Measurements from ENCODE around the gene STAG1. TPM values are rescaled to one million over a fixed set of nuclear protein-coding genes. Genes with fewer than 3 reads are reported as not detected.
"Not testable (repeated sequence)": the region's sequence is repeated elsewhere in the genome, so short reads cannot be mapped to it uniquely, and the experiment has no call there.

The STAG1 gene
- total and polyA plus RNA-seq, 2 donors (not counting 1 experiment from before 2014, with no cell fraction given): 23.2 to 38.6 TPM

GRCh38 chr3:136650461-136650860 lies 101.7 kb downstream of the STAG1 start:
- Histone ChIP-seq H3K9ac (ENCODE audit: insufficient read depth, low read length) (no peak overlapping the region), H3K36me3 (ENCODE audit: control insufficient read depth, insufficient read depth, low read length) (no peaks in the 10 kb centered on the region), H4K20me1 (ENCODE audit: control insufficient read depth, extremely low read depth, insufficient read depth, low read length) (no peaks in the 10 kb centered on the region), H3K27me3 (ENCODE audit: control insufficient read depth, insufficient read depth, low read length) (no peaks in the 10 kb centered on the region), H2AFZ (ENCODE audit: low read length) (no peak overlapping the region), H3K79me2 (ENCODE audit: control insufficient read depth, insufficient read depth, low read length) (peaks cover 44% of the 10 kb centered on the region), H3K4me3 (replicated peaks in 1 of 4; ENCODE audit: control extremely low read depth in 1 of 4, insufficient read depth in 1 of 4, low read depth in 3 of 4, low read length in 4 of 4) (no peak overlapping the region), H3K9me3 (ENCODE audit: control insufficient read depth, insufficient read depth, low read depth, low read length) (no peaks in the 10 kb centered on the region), H3K4me2 (ENCODE audit: extremely low read depth, insufficient read depth, low read length) (no peak overlapping the region), H3K27ac (ENCODE audit: insufficient read depth, low read length) (no peak overlapping the region), H3K4me1 (ENCODE audit: control insufficient read depth, extremely low read depth, insufficient read depth, low read length) (no peaks in the 10 kb centered on the region)
- DNase-seq (ENCODE audit: low read depth in 2 of 2): no peak
- TF ChIP-seq EZH2 (IDR thresholded peaks at IDR 0.05; ENCODE audit: low read length, missing control alignments): no peak
- no peak for TF ChIP-seq CTCF (conservative IDR thresholded peaks at IDR 0.05 in 1 of 2, IDR thresholded peaks at IDR 0.05 in 1 of 2; ENCODE audit: low read depth in 1 of 2, low read length in 2 of 2)

- H3K36me3 ChIP-seq (ENCODE audit: control insufficient read depth, insufficient read depth, low read length): no peaks in the 10 kb centered on the region
- H3K9me3 ChIP-seq (ENCODE audit: control insufficient read depth, insufficient read depth, low read depth, low read length): no peaks in the 10 kb centered on the region
- no peak overlapping the region for H3K27ac ChIP-seq (ENCODE audit: insufficient read depth, low read length)
- no peak overlapping the region for H3K9ac ChIP-seq (ENCODE audit: insufficient read depth, low read length)
- H3K4me1 ChIP-seq (ENCODE audit: control insufficient read depth, extremely low read depth, insufficient read depth, low read length): no peaks in the 10 kb centered on the region
- H3K4me2 ChIP-seq (ENCODE audit: extremely low read depth, insufficient read depth, low read length): no peak overlapping the region
- no peak overlapping the region for H3K4me3 ChIP-seq (replicated peaks in 1 of 4; ENCODE audit: control extremely low read depth in 1 of 4, insufficient read depth in 1 of 4, low read depth in 3 of 4, low read length in 4 of 4)
- no peaks in the 10 kb centered on the region for H3K27me3 ChIP-seq (ENCODE audit: control insufficient read depth, insufficient read depth, low read length)
- H3K79me2 ChIP-seq (ENCODE audit: control insufficient read depth, insufficient read depth, low read length): peaks cover 25% of the 10 kb centered on the region
- TF ChIP-seq EZH2 (IDR thresholded peaks at IDR 0.05; ENCODE audit: low read length, missing control alignments): no peak
- TF ChIP-seq CTCF (conservative IDR thresholded peaks at IDR 0.05 in 1 of 2, IDR thresholded peaks at IDR 0.05 in 1 of 2; ENCODE audit: low read depth in 1 of 2, low read length in 2 of 2): no peak
- no peak for DNase-seq (ENCODE audit: low read depth in 2 of 2)
- H2AFZ ChIP-seq (ENCODE audit: low read length): no peak overlapping the region
- H4K20me1 ChIP-seq (ENCODE audit: control insufficient read depth, extremely low read depth, insufficient read depth, low read length): no peaks in the 10 kb centered on the region
Measured at GRCh38 chr3:136645915-136646314, 106.3 kb downstream of the STAG1 start.

GRCh38 chr3:136644212-136644611 lies 108.0 kb downstream of the STAG1 start:
- no peaks in the 10 kb centered on the region for H3K27me3 ChIP-seq (ENCODE audit: control insufficient read depth, insufficient read depth, low read length)
- no peak overlapping the region for H3K4me3 ChIP-seq (replicated peaks in 1 of 4; ENCODE audit: control extremely low read depth in 1 of 4, insufficient read depth in 1 of 4, low read depth in 3 of 4, low read length in 4 of 4)
- H4K20me1 ChIP-seq (ENCODE audit: control insufficient read depth, extremely low read depth, insufficient read depth, low read length): no peaks in the 10 kb centered on the region
- no peak for TF ChIP-seq EZH2 (IDR thresholded peaks at IDR 0.05; ENCODE audit: low read length, missing control alignments)
- no peak for TF ChIP-seq CTCF (conservative IDR thresholded peaks at IDR 0.05 in 1 of 2, IDR thresholded peaks at IDR 0.05 in 1 of 2; ENCODE audit: low read depth in 1 of 2, low read length in 2 of 2)
- H3K9ac ChIP-seq (ENCODE audit: insufficient read depth, low read length): no peak overlapping the region
- H3K36me3 ChIP-seq (ENCODE audit: control insufficient read depth, insufficient read depth, low read length): no peaks in the 10 kb centered on the region
- H3K27ac ChIP-seq (ENCODE audit: insufficient read depth, low read length): no peak overlapping the region
- no peak for DNase-seq (ENCODE audit: low read depth in 2 of 2)
- H3K9me3 ChIP-seq (ENCODE audit: control insufficient read depth, insufficient read depth, low read depth, low read length): no peaks in the 10 kb centered on the region
- no peak overlapping the region for H3K4me2 ChIP-seq (ENCODE audit: extremely low read depth, insufficient read depth, low read length)
- H3K79me2 ChIP-seq (ENCODE audit: control insufficient read depth, insufficient read depth, low read length): peaks cover 27% of the 10 kb centered on the region
- no peak overlapping the region for H2AFZ ChIP-seq (ENCODE audit: low read length)
- H3K4me1 ChIP-seq (ENCODE audit: control insufficient read depth, extremely low read depth, insufficient read depth, low read length): no peaks in the 10 kb centered on the region

GRCh38 chr3:136643380-136643779 lies 108.8 kb downstream of the STAG1 start:
- peaks cover 32% of the 10 kb centered on the region for H3K79me2 ChIP-seq (ENCODE audit: control insufficient read depth, insufficient read depth, low read length)
- H4K20me1 ChIP-seq (ENCODE audit: control insufficient read depth, extremely low read depth, insufficient read depth, low read length): not testable (repeated sequence)

More at GRCh38 chr3:136643380-136643779, 108.8 kb downstream of the STAG1 start:
- H3K9ac ChIP-seq (ENCODE audit: insufficient read depth, low read length); DNase-seq (ENCODE audit: low read depth in 2 of 2); H3K4me3 ChIP-seq (replicated peaks in 1 of 4; ENCODE audit: control extremely low read depth in 1 of 4, insufficient read depth in 1 of 4, low read depth in 3 of 4, low read length in 4 of 4); H3K27ac ChIP-seq (ENCODE audit: insufficient read depth, low read length); H3K36me3 ChIP-seq (ENCODE audit: control insufficient read depth, insufficient read depth, low read length); H2AFZ ChIP-seq (ENCODE audit: low read length); H3K9me3 ChIP-seq (ENCODE audit: control insufficient read depth, insufficient read depth, low read depth, low read length); H3K4me2 ChIP-seq (ENCODE audit: extremely low read depth, insufficient read depth, low read length); H3K27me3 ChIP-seq (ENCODE audit: control insufficient read depth, insufficient read depth, low read length); H3K4me1 ChIP-seq (ENCODE audit: control insufficient read depth, extremely low read depth, insufficient read depth, low read length): not testable (repeated sequence)

Measured in fibroblast of lung (primary cell).